Colon (tissue), 2 donors: ENCODE results near the gene NEK11.

Experiments used
- FAIRE-seq: peaks from 2 replicates; lab custom pipeline; 2012; peaks lifted over from hg19 to GRCh38; lab: Jason Lieb, UNC
- donor health status: control.
- donor health status: control.

The NEK11 gene, protein sequence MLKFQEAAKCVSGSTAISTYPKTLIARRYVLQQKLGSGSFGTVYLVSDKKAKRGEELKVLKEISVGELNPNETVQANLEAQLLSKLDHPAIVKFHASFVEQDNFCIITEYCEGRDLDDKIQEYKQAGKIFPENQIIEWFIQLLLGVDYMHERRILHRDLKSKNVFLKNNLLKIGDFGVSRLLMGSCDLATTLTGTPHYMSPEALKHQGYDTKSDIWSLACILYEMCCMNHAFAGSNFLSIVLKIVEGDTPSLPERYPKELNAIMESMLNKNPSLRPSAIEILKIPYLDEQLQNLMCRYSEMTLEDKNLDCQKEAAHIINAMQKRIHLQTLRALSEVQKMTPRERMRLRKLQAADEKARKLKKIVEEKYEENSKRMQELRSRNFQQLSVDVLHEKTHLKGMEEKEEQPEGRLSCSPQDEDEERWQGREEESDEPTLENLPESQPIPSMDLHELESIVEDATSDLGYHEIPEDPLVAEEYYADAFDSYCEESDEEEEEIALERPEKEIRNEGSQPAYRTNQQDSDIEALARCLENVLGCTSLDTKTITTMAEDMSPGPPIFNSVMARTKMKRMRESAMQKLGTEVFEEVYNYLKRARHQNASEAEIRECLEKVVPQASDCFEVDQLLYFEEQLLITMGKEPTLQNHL

DNA sequence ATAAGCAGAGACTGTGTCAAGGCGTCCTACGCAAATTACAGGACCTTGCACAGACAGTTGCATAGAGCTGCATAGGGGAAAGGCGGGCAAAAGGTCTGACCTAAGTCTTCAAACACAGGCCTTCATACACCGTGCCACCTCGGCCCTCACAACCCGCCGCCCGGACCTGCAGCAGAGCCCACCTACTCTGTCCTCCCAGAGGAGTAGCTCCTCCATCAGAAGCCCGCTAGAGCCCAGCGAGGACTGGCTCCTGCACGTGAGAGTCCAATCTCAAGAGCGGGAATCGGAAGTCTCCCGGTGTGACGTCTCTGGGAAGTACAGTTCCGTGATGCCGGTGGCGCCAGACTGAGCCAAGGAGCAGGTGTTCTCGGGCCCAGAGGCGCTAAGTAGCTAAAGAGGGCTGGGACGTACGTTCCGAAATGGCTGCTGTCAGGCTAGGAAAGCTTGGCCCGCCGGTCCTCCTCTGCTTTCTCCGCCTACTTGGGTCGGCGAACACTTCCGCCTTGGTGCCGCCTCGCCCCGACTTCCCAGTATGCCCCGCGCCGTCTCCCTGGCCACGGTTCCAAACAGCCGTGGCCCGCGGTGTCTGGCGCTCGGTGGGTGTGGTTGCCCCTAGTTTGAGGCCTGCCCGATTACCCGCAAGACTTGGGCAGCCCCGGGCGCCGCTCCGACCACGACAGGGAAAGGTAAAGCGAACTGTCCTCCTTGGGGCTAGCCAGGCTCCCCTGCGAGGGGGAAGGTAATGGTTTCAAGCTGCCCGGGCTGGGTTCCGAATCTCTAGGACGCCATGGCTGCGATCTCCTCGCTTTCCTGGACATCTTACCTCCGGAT lies at the start of gene NEK11, which contains the start of gene ASTE1:
TSS of gene NEK11 (plus strand) at position 557 of the 831 bp plus-strand sequence. CDS start 2,832 bp downstream, outside the sequence.
TSS of gene ASTE1 (minus strand) at position 505 of the 831 bp plus-strand sequence. CDS start 1,519 bp downstream, outside the sequence.
- no peak for FAIRE-seq

DNA sequence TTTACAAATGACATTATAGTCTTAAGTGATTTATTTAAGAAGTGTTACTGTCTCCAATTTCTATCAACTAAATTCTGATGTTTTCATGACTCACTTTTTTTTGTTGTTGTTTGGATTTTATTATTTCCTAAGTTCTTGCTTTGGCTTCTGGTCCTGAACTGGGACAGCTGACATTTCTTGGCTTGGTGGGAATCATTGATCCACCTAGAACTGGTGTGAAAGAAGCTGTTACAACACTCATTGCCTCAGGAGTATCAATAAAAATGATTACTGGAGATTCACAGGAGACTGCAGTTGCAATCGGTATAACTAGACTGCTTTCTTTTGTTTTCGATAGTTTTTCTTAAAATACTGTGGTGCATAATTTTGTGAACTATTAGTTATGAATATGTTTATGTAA lies 47.6 kb upstream of the NEK11 start:
- no peak for FAIRE-seq

DNA sequence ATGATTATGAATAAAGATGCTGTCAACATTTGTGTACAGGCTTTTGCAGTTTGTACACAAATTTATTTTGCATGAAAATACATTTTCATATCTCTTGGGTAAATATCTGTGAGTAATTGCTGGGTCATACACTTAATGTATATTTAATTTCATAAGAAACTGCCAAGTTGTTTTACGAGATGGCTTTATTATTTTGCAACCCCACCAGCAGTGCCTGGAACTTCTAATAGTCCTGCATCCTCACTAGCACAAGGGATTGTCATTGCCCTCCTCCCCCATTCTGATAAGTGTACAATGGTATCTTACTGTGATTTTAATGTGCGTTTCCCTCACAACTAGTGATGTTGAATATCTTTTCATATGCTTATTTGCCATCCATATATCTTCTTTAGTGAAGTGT lies 45.2 kb upstream of the NEK11 start:
- no peak for FAIRE-seq

DNA sequence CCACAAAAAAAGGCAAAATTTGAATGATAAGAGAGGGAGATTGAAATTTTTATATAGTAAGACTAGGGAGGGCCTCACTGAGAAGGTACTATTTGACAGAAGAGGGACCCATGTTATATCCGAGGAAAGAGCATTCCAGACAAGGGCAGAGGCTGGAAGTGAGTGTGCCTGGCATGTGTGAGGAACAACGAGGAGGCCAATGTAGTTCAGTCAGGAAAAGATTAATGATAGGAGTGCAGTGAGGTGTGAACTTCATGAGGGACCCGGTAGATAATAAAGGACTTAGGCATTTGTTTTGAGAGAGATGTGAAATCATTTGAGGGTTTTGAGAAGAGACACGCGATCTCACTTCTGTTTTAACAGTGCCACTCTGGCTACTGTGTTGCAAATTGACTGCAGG lies 36.4 kb upstream of the NEK11 start:
- no peak for FAIRE-seq

GRCh38 chr3:130991126-130991525 lies 35.6 kb upstream of the NEK11 start:
- no peak for FAIRE-seq

GRCh38 chr3:130992344-130992743 lies 34.3 kb upstream of the NEK11 start:
- no peak for FAIRE-seq

DNA sequence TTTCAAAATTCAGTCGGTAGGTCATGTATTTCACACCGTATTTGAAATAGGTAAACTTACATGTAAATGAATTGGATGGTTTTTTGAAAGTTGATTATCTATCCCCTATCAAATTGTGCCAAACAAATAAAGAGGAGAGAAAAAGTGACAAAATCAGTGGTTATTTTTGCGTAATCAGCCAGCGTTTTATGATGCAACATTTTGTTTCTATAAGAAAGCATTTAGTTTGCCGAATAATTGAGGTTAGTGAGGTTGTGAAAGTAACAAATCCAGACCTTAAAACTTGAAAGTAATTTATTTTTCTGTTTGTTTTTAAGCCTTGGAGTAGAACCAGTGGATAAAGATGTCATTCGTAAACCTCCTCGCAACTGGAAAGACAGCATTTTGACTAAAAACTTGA lies 29.4 kb upstream of the NEK11 start:
- no peak for FAIRE-seq

DNA sequence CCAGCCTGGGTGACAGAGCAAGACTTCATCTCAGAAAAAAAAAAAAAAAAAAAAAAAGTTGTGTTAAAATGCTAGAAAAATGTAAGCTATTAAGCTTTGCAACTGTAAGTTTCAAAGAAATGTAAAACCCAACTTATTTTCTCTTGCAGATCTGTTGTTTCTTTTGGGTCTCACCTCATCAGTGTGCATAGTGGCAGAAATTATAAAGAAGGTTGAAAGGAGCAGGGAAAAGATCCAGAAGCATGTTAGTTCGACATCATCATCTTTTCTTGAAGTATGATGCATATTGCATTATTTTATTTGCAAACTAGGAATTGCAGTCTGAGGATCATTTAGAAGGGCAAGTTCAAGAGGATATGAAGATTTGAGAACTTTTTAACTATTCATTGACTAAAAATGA lies 25.6 kb upstream of the NEK11 start:
- no peak for FAIRE-seq

GRCh38 chr3:131004603-131005002 lies 22.1 kb upstream of the NEK11 start:
- no peak for FAIRE-seq

GRCh38 chr3:131007256-131007655 lies 19.4 kb upstream of the NEK11 start:
- FAIRE-seq = no peak

DNA sequence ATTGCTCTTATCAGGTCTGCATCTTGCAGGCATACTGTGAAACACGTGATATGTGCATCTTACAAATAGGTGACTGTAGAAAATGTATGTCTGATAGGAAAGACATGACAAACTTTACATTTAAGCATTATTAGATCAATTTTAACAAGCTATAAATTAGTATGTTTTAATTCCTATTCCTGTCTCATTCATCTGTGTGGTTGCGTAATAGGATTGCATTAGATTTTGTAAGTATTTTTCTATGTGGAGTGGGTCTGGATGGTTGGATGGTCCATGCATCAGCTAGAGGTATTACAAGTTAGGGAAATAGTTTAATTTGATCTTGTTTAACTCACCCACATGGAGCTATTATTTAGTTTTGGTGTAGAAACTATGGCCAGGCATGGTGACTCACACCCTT lies 18.9 kb upstream of the NEK11 start:
- FAIRE-seq = no peak

DNA sequence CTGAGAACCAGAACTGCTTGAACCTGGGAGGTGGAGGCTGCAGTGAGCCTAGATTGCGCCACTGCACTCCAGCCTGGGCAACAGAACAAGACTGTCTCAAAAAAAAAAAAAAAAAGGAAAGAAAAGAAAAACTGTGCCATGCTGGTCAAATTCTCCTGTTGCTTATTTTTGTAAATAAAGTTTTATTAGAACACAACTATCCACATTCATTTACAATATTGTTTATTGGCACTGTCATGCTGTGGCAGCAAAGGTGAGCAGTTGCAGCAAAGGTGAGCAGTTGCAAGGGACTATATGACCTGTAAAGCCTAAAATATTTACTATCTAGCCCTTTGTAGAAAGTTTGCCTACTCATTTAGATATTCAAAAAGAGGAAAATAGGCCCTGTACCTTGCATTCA lies 18.4 kb upstream of the NEK11 start:
- no peak for FAIRE-seq

- FAIRE-seq = no peak
Observed at GRCh38 chr3:131009698-131010097, 17.0 kb upstream of the NEK11 start.

- FAIRE-seq = no peak
Observed at GRCh38 chr3:131018970-131019369, 7.7 kb upstream of the NEK11 start.

DNA sequence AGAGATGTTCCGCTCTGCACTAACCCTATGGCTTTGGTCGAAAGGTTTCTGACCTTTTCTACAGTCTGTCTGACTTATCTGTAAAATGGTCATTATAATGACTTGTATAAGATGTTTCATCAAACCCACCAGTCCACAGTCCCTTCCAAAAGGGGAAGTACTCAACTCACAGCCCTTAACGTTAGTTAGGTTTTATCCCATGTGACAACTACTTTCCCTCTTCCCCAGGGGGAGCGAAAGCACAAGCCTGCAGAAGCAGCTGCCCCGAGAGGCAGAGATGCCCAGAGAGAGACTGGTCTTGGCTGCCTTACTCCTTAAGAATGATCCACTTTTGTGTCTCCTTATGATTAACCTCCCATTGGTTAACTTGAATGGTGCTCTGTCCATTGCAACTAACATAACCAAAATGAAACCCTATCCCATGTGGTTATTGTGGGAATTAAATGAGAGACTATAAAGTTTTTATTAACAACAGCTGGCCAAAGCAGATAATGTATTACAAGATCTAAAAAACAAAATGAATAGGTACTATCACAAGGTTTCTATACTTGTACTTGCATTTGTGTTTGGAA lies 6.5 kb upstream of the NEK11 start:
- FAIRE-seq = no peak

DNA sequence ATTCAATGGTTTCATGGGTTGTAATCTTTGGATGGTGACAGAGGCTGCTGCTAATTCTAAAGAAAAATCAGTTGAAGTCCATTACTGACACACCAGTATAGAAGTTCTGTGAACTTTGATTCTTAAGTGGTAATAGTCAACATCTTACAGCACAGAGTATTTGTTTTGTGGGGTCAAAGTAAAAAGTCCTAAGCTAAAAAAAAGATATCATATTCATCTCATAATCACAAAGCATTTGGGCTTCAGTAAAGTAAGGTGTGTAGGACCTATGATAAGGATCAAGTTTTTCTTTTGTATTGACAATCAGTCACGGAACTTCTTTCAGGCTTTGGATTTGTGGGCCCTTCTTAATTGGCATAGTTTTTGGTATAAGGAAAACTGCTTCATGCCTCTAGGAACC lies 1.1 kb upstream of the NEK11 start:
- FAIRE-seq = no peak

- FAIRE-seq = no peak
Observed at GRCh38 chr3:131028844-131029243, 2.2 kb downstream of the NEK11 start.

GRCh38 chr3:131031660-131032059 lies 5.0 kb downstream of the NEK11 start:
- FAIRE-seq = no peak

DNA sequence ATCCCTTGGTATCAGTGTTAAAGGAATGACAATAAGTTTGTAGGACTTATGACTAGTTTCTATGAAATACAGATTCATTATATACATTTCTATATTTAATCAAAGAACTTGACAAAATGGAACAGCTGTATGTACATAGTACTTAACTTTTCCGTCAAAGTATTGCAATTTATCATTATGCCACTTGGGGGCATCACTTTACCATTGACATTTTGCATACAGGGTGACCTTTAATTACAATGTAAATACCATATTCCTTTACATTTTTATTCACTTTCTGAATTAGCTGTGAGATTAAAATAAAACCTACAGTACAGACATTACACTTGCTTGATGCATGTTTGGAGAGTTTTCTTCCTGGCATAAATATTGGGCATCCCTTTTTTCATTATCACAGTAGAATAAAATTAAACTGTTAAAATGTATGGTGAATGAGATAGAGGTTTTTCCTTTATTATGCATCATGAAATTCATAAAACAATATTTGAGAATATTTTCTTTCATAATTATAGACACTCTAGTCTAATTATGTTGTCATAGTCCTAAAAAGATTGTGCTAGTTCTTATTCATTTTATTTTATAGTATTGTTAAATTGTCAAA lies 6.9 kb downstream of the NEK11 start:
- peak; percentile 69 for FAIRE-seq

DNA sequence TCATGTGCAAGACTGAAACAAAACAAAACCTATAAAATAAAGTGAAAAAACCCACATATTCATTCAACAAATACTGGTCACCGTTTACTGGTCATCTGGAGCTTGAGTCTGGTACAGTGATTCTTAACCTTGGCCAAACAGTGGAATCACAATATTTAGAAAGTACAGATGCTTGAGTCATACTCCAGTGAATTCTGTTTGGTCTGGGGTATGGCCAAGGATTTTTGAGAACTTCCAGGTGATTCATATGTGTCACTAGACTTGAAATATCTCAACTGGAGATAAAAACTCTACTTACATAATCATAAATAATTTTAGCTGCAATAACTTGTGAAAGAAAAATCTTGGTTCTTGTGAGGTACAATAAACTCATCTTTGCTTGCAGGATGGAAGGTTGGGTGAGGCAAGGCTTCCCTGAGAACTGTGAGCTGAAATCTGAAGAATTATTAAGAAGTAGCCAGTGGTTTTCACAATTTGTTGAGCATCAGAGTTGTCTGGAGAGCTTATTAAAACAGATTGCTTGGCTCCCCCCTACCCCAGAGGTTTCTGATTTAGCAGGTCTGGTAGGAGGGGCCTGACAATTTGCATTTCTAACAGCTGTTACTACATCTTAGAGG lies 9.6 kb downstream of the NEK11 start:
- no peak for FAIRE-seq

- no peak for FAIRE-seq
Observed at GRCh38 chr3:131036986-131037385, 10.3 kb downstream of the NEK11 start.

DNA sequence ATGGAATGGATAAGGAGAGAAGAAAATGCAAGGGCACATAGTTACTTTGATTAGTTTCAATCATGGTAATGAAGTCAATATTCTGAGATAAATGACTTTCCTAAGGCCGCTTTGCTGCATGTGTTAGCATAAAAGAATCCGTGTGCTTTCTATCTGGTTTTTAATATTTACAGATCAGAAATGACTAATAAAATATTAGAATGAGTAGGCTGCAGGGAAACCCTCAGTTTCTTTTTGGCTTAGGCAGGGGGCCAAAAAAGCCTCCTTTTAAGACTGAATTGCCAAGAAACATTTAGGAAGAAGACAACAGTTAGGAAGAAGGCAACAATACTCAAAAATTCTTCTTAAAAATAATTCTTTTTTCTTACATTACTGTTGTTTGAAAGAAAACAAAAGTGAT lies 11.6 kb downstream of the NEK11 start:
- FAIRE-seq = no peak
